Measurements from ENCODE around the gene ARID4B. TPM values are rescaled to one million over a fixed set of nuclear protein-coding genes. Genes with fewer than 3 reads are reported as not detected.

Gene ARID4B
- total and polyA plus RNA-seq, 7 donors = 8.1 to 41.7 (median 30.1) TPM

- Histone ChIP-seq H3K27me3 (no peaks in the 10 kb centered on the region), H3K36me3 (peaks cover 0 to 66% (median 9%) of the 10 kb centered on the region in 4 donors), H3K9me3 (no peaks in the 10 kb centered on the region), H3K4me1 (no peaks in the 10 kb centered on the region), H3K4me3 (no peak overlapping the region), H3K27ac (no peak overlapping the region)
- intact Hi-C loops (cut with DNase I) = no loop called here
- TF ChIP-seq POLR2A (IDR thresholded peaks at IDR 0.05) (no peak), POLR2AphosphoS5 (IDR thresholded peaks at IDR 0.05) (no peak), EP300 (IDR thresholded peaks at IDR 0.05) (no peak), CTCF (IDR thresholded peaks at IDR 0.05) (no peak)
- DNase-seq = no peak
- WGBS, 2 donors = 97 to 99% methylated on average over 2 of the region's 2 CpGs
Measured at GRCh38 chr1:235229868-235230267, 98.1 kb downstream of the ARID4B start.

GRCh38 chr1:235227414-235227813, 100.6 kb downstream of the ARID4B start:
- Histone ChIP-seq H3K36me3 (peaks cover 0 to 77% (median 10%) of the 10 kb centered on the region in 4 donors), H3K4me3 (no peak overlapping the region), H3K27me3 (no peaks in the 10 kb centered on the region), H3K4me1 (no peaks in the 10 kb centered on the region), H3K27ac (no peak overlapping the region), H3K9me3 (no peaks in the 10 kb centered on the region)
- intact Hi-C loops (cut with DNase I) = no loop called here
- no peak for DNase-seq
- TF ChIP-seq POLR2AphosphoS5 (IDR thresholded peaks at IDR 0.05) (no peak), POLR2A (IDR thresholded peaks at IDR 0.05) (no peak), CTCF (IDR thresholded peaks at IDR 0.05) (no peak), EP300 (IDR thresholded peaks at IDR 0.05) (no peak)
- WGBS, 2 donors = 31 to 69% methylated on average over 1 of the region's 1 CpG

GRCh38 chr1:235226933-235227332, 101.0 kb downstream of the ARID4B start:
- Histone ChIP-seq H3K27me3 (no peaks in the 10 kb centered on the region), H3K9me3 (no peaks in the 10 kb centered on the region), H3K27ac (no peak overlapping the region), H3K4me1 (no peaks in the 10 kb centered on the region), H3K4me3 (no peak overlapping the region), H3K36me3 (peaks cover 0 to 82% (median 11%) of the 10 kb centered on the region in 4 donors)
- intact Hi-C loops (cut with DNase I) = no loop called here
- no peak for DNase-seq
- TF ChIP-seq EP300 (IDR thresholded peaks at IDR 0.05) = no peak
- TF ChIP-seq POLR2A (IDR thresholded peaks at IDR 0.05) = no peak
- no peak for TF ChIP-seq CTCF (IDR thresholded peaks at IDR 0.05)
- no peak for TF ChIP-seq POLR2AphosphoS5 (IDR thresholded peaks at IDR 0.05)
- WGBS, 2 donors = 96 to 97% methylated on average over 1 of the region's 1 CpG

- DNase-seq = no peak
- Histone ChIP-seq H3K4me1 (no peaks in the 10 kb centered on the region), H3K4me3 (no peak overlapping the region), H3K27me3 (no peaks in the 10 kb centered on the region), H3K27ac (no peak overlapping the region), H3K36me3 (peaks cover 0 to 85% (median 11%) of the 10 kb centered on the region in 4 donors), H3K9me3 (no peaks in the 10 kb centered on the region)
- no peak for TF ChIP-seq POLR2AphosphoS5 (IDR thresholded peaks at IDR 0.05)
- no peak for TF ChIP-seq EP300 (IDR thresholded peaks at IDR 0.05)
- no peak for TF ChIP-seq POLR2A (IDR thresholded peaks at IDR 0.05)
- TF ChIP-seq CTCF (IDR thresholded peaks at IDR 0.05) = no peak
- intact Hi-C loops (cut with DNase I) = no loop called here
Measured at GRCh38 chr1:235225299-235225698, 102.7 kb downstream of the ARID4B start.

- Histone ChIP-seq H3K4me3 (no peak overlapping the region), H3K9me3 (no peaks in the 10 kb centered on the region), H3K4me1 (no peaks in the 10 kb centered on the region), H3K27ac (no peak overlapping the region), H3K36me3 (peaks cover 0 to 72% (median 5%) of the 10 kb centered on the region in 4 donors), H3K27me3 (no peaks in the 10 kb centered on the region)
- intact Hi-C loops (cut with DNase I) = no loop called here
- no peak for TF ChIP-seq POLR2A (IDR thresholded peaks at IDR 0.05)
- TF ChIP-seq CTCF (IDR thresholded peaks at IDR 0.05) = no peak
- no peak for TF ChIP-seq EP300 (IDR thresholded peaks at IDR 0.05)
- no peak for TF ChIP-seq POLR2AphosphoS5 (IDR thresholded peaks at IDR 0.05)
- 97% methylated on average over 3 of the region's 3 CpGs for WGBS, 2 donors
- no peak for DNase-seq
Measured at GRCh38 chr1:235221653-235222375, 106.2 kb downstream of the ARID4B start.

Data from sigmoid colon (tissue), 7 donors.